Subcutaneous abdominal adipose tissue (tissue), 5 donors: ENCODE measurements around the gene EVA1C.
"Not testable (repeated sequence)": the region's sequence is repeated elsewhere in the genome, so short reads cannot be mapped to it uniquely, and the experiment has no call there.

Experiments used
- H3K27ac ChIP-seq: one replicate; pipeline ENCODE4 v1.7.0; 2013; ENCODE audit warnings: low read depth, mild to moderate bottlenecking, inconsistent platforms, low read length, moderate library complexity
- H3K27me3 ChIP-seq, 5 donors: one replicate each; pipeline ENCODE4 v1.7.0; 2013; ENCODE audit warnings: low read length in 5 of 5, inconsistent platforms in 1 of 5; ENCODE audit not compliant: control insufficient read depth in 5 of 5, insufficient read depth in 4 of 5
- H3K36me3 ChIP-seq, 5 donors: one replicate each; pipeline ENCODE4 v1.7.0; 2013; ENCODE audit warnings: low read length in 5 of 5; ENCODE audit not compliant: control insufficient read depth in 5 of 5, insufficient read depth in 5 of 5
- H3K4me1 ChIP-seq, 5 donors: one replicate each; pipeline ENCODE4 v1.7.0; 2013; ENCODE audit warnings: low read length in 5 of 5, mild to moderate bottlenecking in 3 of 5, moderate library complexity in 1 of 5; ENCODE audit not compliant: control insufficient read depth in 5 of 5, insufficient read depth in 5 of 5
- H3K4me3 ChIP-seq, 5 donors: one replicate each; pipeline ENCODE4 v1.7.0; 2013; ENCODE audit warnings: low read length in 5 of 5, low read depth in 1 of 5
- H3K9ac ChIP-seq, 5 donors: one replicate each; pipeline ENCODE4 v1.7.0; 2013; ENCODE audit warnings: low read length in 5 of 5, mild to moderate bottlenecking in 4 of 5, moderate library complexity in 3 of 5
- H3K9me3 ChIP-seq, 5 donors: one replicate each; pipeline ENCODE4 v1.7.0; 2013; ENCODE audit warnings: low read length in 5 of 5; ENCODE audit not compliant: control insufficient read depth in 5 of 5
- donor health status: healthy.
- donor health status: healthy.
- donor health status: healthy.
- donor health status: healthy.
- donor health status: healthy.

The EVA1C gene

DNA sequence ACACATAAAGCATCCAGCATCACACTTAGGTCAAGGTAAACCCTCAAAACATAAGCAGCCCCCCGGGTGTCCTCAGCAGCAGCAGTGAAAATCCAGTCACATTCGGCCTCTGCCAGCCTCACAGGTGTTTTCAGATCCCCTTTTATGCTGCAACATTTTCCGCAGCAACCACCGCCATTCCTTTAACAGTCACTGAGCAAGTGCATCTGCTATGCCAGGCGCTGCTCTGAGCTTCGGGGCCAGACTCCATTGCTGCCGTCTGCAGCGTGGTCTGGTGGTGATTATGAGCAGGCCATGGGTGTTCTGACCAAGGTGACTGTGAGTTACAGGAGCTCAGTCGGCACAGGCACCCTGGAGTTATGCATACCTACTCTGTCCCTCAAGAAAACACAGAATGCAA lies 24.2 kb upstream of the EVA1C start:
- no peaks in the 10 kb centered on the region for H3K27me3 ChIP-seq
- H3K9me3 ChIP-seq = no peaks in the 10 kb centered on the region
- H3K27ac ChIP-seq = no peak overlapping the region
- no peak overlapping the region for H3K4me3 ChIP-seq
- peaks cover 9 to 36% (median 28%) of the 10 kb centered on the region in 5 donors for H3K4me1 ChIP-seq
- no peak overlapping the region for H3K9ac ChIP-seq
- peaks cover 0 to 26% (median 16%) of the 10 kb centered on the region in 5 donors for H3K36me3 ChIP-seq

DNA sequence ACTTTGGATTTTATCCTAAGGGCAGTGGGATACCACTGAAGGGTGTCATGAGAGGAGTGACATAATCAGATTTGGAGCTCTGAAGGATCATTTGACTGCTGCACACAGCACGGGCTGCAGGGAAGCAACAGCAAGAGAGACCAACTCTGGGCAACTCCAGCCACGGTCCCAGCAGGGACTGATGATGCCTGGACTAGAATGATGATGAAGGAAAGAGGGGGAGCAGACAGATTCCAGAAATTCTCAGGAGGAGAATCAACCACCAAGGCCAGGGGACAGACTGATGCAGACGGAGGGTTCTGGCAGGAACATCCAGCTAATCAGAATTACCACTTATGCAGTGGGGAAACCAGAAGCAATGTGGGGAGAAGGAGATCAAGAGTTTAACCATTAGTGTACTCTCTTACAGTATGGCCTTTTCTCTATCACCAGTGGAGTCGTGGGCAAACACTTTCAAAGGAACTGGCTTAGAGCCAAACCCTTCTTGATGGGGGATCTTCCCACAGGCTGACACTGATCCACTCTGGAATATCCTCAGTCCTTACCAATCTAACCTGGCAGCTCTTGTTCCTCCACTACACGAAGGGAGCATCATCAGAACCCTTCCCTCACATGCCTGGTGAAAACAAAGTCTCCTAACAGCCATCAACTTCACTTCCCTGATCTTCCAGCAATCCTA lies 23.0 kb upstream of the EVA1C start:
- H3K27me3 ChIP-seq = no peaks in the 10 kb centered on the region
- no peak overlapping the region for H3K27ac ChIP-seq
- no peak overlapping the region for H3K4me3 ChIP-seq
- peaks cover 12 to 42% (median 34%) of the 10 kb centered on the region in 5 donors for H3K4me1 ChIP-seq
- H3K9me3 ChIP-seq = no peaks in the 10 kb centered on the region
- peak overlapping the region in 1 of 5 donors; percentile 7 for H3K9ac ChIP-seq
- H3K36me3 ChIP-seq = peaks cover 0 to 15% (median 5%) of the 10 kb centered on the region in 5 donors

- H3K4me3 ChIP-seq, H3K27me3 ChIP-seq, H3K9me3 ChIP-seq, H3K27ac ChIP-seq, H3K9ac ChIP-seq, H3K36me3 ChIP-seq: not testable (repeated sequence)
- H3K4me1 ChIP-seq = peaks cover 12 to 42% (median 34%) of the 10 kb centered on the region in 5 donors
These were observed 21.8 kb upstream of the EVA1C start for GRCh38 chr21:32390537-32391224.

DNA sequence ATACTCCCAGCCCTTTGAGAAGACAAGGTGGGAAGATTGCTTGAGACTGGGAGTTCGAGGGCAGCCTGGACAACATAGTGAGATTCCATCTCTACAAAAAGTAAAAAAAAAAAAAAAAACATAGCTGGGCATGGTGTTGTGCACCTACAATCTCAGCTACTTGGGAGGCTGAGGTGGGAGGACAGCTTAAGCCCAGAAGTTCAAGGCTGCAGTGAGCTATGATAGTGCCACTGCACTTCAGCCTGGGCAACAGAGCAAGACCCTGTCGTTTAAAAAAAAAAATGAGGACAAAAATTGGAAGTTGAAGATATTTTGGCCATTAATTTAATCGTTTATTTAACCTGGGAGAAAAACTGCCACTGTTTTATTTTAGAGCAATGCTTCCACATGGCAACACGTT lies 20.8 kb upstream of the EVA1C start:
- Histone ChIP-seq H3K27me3 (no peaks in the 10 kb centered on the region), H3K4me1 (peaks cover 12 to 33% (median 27%) of the 10 kb centered on the region in 5 donors), H3K36me3 (peaks cover 0 to 8% (median 3%) of the 10 kb centered on the region in 5 donors), H3K4me3 (peak overlapping the region; percentile 69 to 94 (median 89)), H3K9ac (peak overlapping the region in 4 of 5 donors; percentile 73 to 93 (median 88)), H3K9me3 (no peaks in the 10 kb centered on the region), H3K27ac (no peak overlapping the region)

GRCh38 chr21:32392299-32392879 lies 20.1 kb upstream of the EVA1C start:
- Histone ChIP-seq H3K9ac (peak overlapping the region; percentile 73 to 93 (median 86)), H3K27ac (no peak overlapping the region), H3K4me1 (peaks cover 12 to 31% (median 27%) of the 10 kb centered on the region in 5 donors)

GRCh38 chr21:32392880-32393676 lies 19.4 kb upstream of the EVA1C start, which contains the start of gene URB1:
Gene URB1 (minus strand): TSS chr21:32393012. CDS start chr21:32392910, 102 bp downstream.
- Histone ChIP-seq H3K4me1 (peaks cover 12 to 31% (median 27%) of the 10 kb centered on the region in 5 donors), H3K9ac (peak within 1 kb of the TSS; percentile 73 to 93 (median 86)), H3K27me3 (no peaks in the 10 kb centered on the region), H3K27ac (peak within 1 kb of the TSS; percentile 76), H3K9me3 (no peaks in the 10 kb centered on the region), H3K36me3 (peaks cover 0 to 8% (median 0%) of the 10 kb centered on the region in 5 donors), H3K4me3 (peak within 1 kb of the TSS; percentile 69 to 94 (median 89))

More at GRCh38 chr21:32392299-32392879, 20.1 kb upstream of the EVA1C start:
- no peaks in the 10 kb centered on the region for H3K27me3 ChIP-seq
- peaks cover 0 to 8% (median 3%) of the 10 kb centered on the region in 5 donors for H3K36me3 ChIP-seq
- H3K4me3 ChIP-seq = peak overlapping the region; percentile 69 to 94 (median 89)
- no peaks in the 10 kb centered on the region for H3K9me3 ChIP-seq

- Histone ChIP-seq H3K4me3 (peak overlapping the region; percentile 69 to 94 (median 85)), H3K36me3 (peaks cover 0 to 4% (median 0%) of the 10 kb centered on the region in 5 donors), H3K27me3 (no peaks in the 10 kb centered on the region), H3K9me3 (no peaks in the 10 kb centered on the region), H3K27ac (peak overlapping the region; percentile 76), H3K9ac (peak overlapping the region in 4 of 5 donors; percentile 70 to 88 (median 80)), H3K4me1 (peaks cover 12 to 31% (median 27%) of the 10 kb centered on the region in 5 donors)
These were observed 18.9 kb upstream of the EVA1C start for GRCh38 chr21:32393677-32394001.

GRCh38 chr21:32403201-32403777 lies 9.2 kb upstream of the EVA1C start:
- Histone ChIP-seq H3K9me3 (no peaks in the 10 kb centered on the region), H3K27ac (no peak overlapping the region), H3K9ac (no peak overlapping the region), H3K4me1 (peaks cover 0 to 11% (median 0%) of the 10 kb centered on the region in 5 donors), H3K27me3 (peaks cover 0 to 2% (median 0%) of the 10 kb centered on the region in 5 donors), H3K4me3 (no peak overlapping the region), H3K36me3 (no peaks in the 10 kb centered on the region)

DNA sequence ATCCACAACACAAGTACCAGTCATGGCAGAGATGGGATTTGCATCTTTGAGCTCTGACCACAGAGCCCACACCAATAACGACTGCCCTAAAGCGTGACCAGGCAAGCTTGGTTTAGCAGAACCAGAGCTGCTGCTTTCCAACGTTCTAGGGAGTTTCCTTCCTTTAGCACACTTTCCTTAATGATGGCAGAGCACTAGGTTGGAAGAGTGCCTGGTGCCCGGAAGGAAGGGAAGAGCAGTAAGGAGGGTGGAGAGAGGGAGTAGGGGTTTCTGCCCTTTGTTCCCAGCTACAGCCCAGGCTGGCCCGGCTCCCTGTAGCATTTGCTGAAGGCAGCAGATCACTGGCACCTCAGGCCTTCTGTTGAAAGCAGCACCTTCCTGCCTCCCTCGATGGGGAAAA lies 6.1 kb upstream of the EVA1C start:
- Histone ChIP-seq H3K36me3 (no peaks in the 10 kb centered on the region), H3K4me1 (peaks cover 0 to 26% (median 9%) of the 10 kb centered on the region in 5 donors), H3K4me3 (no peak overlapping the region), H3K27ac (no peak overlapping the region), H3K9ac (no peak overlapping the region), H3K27me3 (no peaks in the 10 kb centered on the region), H3K9me3 (no peaks in the 10 kb centered on the region)
